Fibroblast of lung (primary cell): ENCODE data around the gene UBE2M. TPM values are rescaled to one million over a fixed set of nuclear protein-coding genes. Genes with fewer than 3 reads are reported as not detected.

ENCODE experiments used
- DNase-seq, 2 donors: peaks; one replicate each; pipeline versions ENCODE4 v3.0.0 to v3.0.0-alpha.2; 2010; ENCODE audit warnings: low read depth in 2 of 2
- H2AFZ ChIP-seq: 2 replicates; pipeline ENCODE4 v1.5.1; 2012; ENCODE audit warnings: low read length, control low read depth, inconsistent platforms
- H3K27ac ChIP-seq: 2 replicates; pipeline ENCODE4 v1.5.1; 2011; ENCODE audit warnings: low read length, control low read depth; ENCODE audit not compliant: insufficient read depth
- H3K27me3 ChIP-seq: 2 replicates; pipeline ENCODE4 v1.5.1; 2011; ENCODE audit warnings: mild to moderate bottlenecking, low read length; ENCODE audit not compliant: control insufficient read depth, insufficient read depth
- H3K36me3 ChIP-seq: 2 replicates; pipeline ENCODE4 v1.5.1; 2011; ENCODE audit warnings: low read length; ENCODE audit not compliant: control insufficient read depth, insufficient read depth
- H3K4me1 ChIP-seq: 2 replicates; pipeline ENCODE4 v1.5.1; 2011; ENCODE audit warnings: low read length; ENCODE audit not compliant: control insufficient read depth, insufficient read depth; ENCODE audit errors: extremely low read depth
- H3K4me2 ChIP-seq: 2 replicates; pipeline ENCODE4 v1.5.1; 2011; ENCODE audit warnings: low read length, control low read depth; ENCODE audit not compliant: insufficient read depth; ENCODE audit errors: extremely low read depth
- H3K4me3 ChIP-seq, 4 experiments: fragments of 200-600 bp in 1 of 4; sonication (generic) in 1 of 4; replicated peaks in 1 of 4; 2 replicates each; pipeline ENCODE4 v1.5.1; 2011 to 2016; ENCODE audit warnings: low read length in 4 of 4, low read depth in 3 of 4, mild to moderate bottlenecking in 3 of 4, control low read depth in 2 of 4, inconsistent platforms in 1 of 4, mixed read lengths in 1 of 4; ENCODE audit not compliant: insufficient read depth in 1 of 4; ENCODE audit errors: control extremely low read depth in 1 of 4
- H3K79me2 ChIP-seq: 2 replicates; pipeline ENCODE4 v1.5.1; 2012; ENCODE audit warnings: mild to moderate bottlenecking, low read length, inconsistent platforms; ENCODE audit not compliant: control insufficient read depth, insufficient read depth
- H3K9ac ChIP-seq: 2 replicates; pipeline ENCODE4 v1.5.1; 2011; ENCODE audit warnings: mild to moderate bottlenecking, low read length, control low read depth; ENCODE audit not compliant: insufficient read depth
- H3K9me3 ChIP-seq: 2 replicates; pipeline ENCODE4 v1.5.1; 2012; ENCODE audit warnings: low read depth, low read length; ENCODE audit not compliant: control insufficient read depth, insufficient read depth
- H4K20me1 ChIP-seq: 2 replicates; pipeline ENCODE4 v1.5.1; 2011; ENCODE audit warnings: low read length; ENCODE audit not compliant: control insufficient read depth, insufficient read depth; ENCODE audit errors: extremely low read depth
- CTCF ChIP-seq, 2 donors: IDR thresholded peaks in 1 of 2; conservative IDR thresholded peaks in 1 of 2; 1 replicate in 1 of 2; 2 replicates in 1 of 2; pipeline ENCODE4 v1.5.1; 2011 to 2012; ENCODE audit warnings: low read length in 2 of 2, control low read depth in 1 of 2, inconsistent platforms in 1 of 2, low read depth in 1 of 2, mild to moderate bottlenecking in 1 of 2
- EZH2 ChIP-seq: IDR thresholded peaks from 2 replicates; pipeline ENCODE4 v1.5.1; 2012; ENCODE audit warnings: low read length, control low read depth, mild to moderate bottlenecking; ENCODE audit errors: missing control alignments
- polyA plus RNA-seq, 2 donors: library from polyadenylated mRNA; depleted of rRNA in 1 of 2; stranded (reverse) in 1 of 2; unstranded in 1 of 2; fragments of >200 nt; gene quantifications; 2 replicates each; pipeline ENCODE4 v1.2.1, GENCODE V29; 2011 to 2012; ENCODE audit warnings: missing spikeins in 1 of 2
- total RNA-seq: library from RNA; depleted of rRNA; stranded (reverse); fragments of >200 nt; gene quantifications from 2 replicates; pipeline ENCODE4 v1.2.1, GENCODE V29; 2014

The UBE2M gene
- total and polyA plus RNA-seq, 2 donors (not counting 1 experiment from before 2014, with no cell fraction given) = 73.6 to 73.7 TPM

GRCh38 chr19:58551577-58552471, 6.6 kb downstream of the UBE2M start:
- Histone ChIP-seq H2AFZ (no peak overlapping the region), H3K9me3 (no peaks in the 10 kb centered on the region), H3K27me3 (no peaks in the 10 kb centered on the region), H3K36me3 (peaks cover 62% of the 10 kb centered on the region), H4K20me1 (no peaks in the 10 kb centered on the region), H3K4me1 (peaks cover 14% of the 10 kb centered on the region), H3K9ac (no peak overlapping the region), H3K4me3 (no peak overlapping the region), H3K27ac (no peak overlapping the region), H3K4me2 (no peak overlapping the region), H3K79me2 (peaks cover 50% of the 10 kb centered on the region)
- no peak for DNase-seq
- TF ChIP-seq EZH2 (no peak), CTCF (conservative IDR thresholded peaks at IDR 0.05 in 1 of 2, IDR thresholded peaks at IDR 0.05 in 1 of 2; ENCODE audit: low read depth in 1 of 2, low read length in 2 of 2) (no peak)

- Histone ChIP-seq H4K20me1 (peaks cover 3% of the 10 kb centered on the region), H3K4me3 (no peak overlapping the region), H3K9me3 (no peaks in the 10 kb centered on the region), H3K4me2 (no peak overlapping the region), H3K36me3 (peaks cover 56% of the 10 kb centered on the region), H3K79me2 (peaks cover 50% of the 10 kb centered on the region), H3K9ac (no peak overlapping the region), H2AFZ (no peak overlapping the region), H3K4me1 (peaks cover 19% of the 10 kb centered on the region), H3K27me3 (no peaks in the 10 kb centered on the region), H3K27ac (no peak overlapping the region)
- TF ChIP-seq EZH2 (no peak), CTCF (conservative IDR thresholded peaks at IDR 0.05 in 1 of 2, IDR thresholded peaks at IDR 0.05 in 1 of 2; ENCODE audit: low read depth in 1 of 2, low read length in 2 of 2) (no peak)
- DNase-seq = no peak
Observed at GRCh38 chr19:58551123-58551497, 7.3 kb downstream of the UBE2M start.

GRCh38 chr19:58550362-58551122, 7.9 kb downstream of the UBE2M start:
- Histone ChIP-seq H4K20me1 (peaks cover 7% of the 10 kb centered on the region), H3K36me3 (peaks cover 57% of the 10 kb centered on the region), H2AFZ (no peak overlapping the region), H3K4me1 (peaks cover 21% of the 10 kb centered on the region), H3K9ac (no peak overlapping the region), H3K27ac (no peak overlapping the region), H3K4me2 (no peak overlapping the region), H3K9me3 (no peaks in the 10 kb centered on the region), H3K79me2 (peaks cover 52% of the 10 kb centered on the region), H3K4me3 (no peak overlapping the region), H3K27me3 (no peaks in the 10 kb centered on the region)
- TF ChIP-seq EZH2 (no peak), CTCF (conservative IDR thresholded peaks at IDR 0.05 in 1 of 2, IDR thresholded peaks at IDR 0.05 in 1 of 2; ENCODE audit: low read depth in 1 of 2, low read length in 2 of 2) (no peak)
- DNase-seq = no peak
